Measurements from ENCODE around the gene FGD2. TPM values are rescaled to one million over a fixed set of nuclear protein-coding genes. Genes with fewer than 3 reads are reported as not detected.

The FGD2 gene
- total RNA-seq, 4 donors from 2014 or later: 14.9 to 25.8 (median 23.1) TPM

DNA sequence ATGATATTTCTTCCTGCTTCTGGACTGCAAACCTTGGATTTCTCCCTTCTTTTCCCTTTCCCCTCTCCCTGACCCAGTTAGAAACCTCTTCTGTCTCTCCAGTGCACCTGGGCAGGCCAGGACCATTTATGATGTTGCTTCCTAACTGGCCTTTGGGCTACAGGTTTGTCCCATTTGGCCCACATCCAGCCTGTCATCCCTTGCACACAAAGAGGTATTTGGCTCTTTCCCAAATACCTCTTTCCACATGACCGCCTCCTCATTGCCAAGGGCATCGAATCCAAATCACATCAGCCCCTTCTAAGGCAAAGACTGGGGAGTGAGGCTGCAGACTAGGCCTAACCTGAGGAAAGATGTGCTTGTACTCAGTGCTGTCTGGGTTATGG, 13.6 kb downstream of the FGD2 start:
- peaks cover 19 to 22% of the 10 kb centered on the region in 2 donors for H3K4me1 ChIP-seq
- WGBS, 2 donors: 30 to 41% methylated on average over 2 of the region's 2 CpGs
- H3K9me3 ChIP-seq: no peaks in the 10 kb centered on the region
- TF ChIP-seq, protein P1, sequence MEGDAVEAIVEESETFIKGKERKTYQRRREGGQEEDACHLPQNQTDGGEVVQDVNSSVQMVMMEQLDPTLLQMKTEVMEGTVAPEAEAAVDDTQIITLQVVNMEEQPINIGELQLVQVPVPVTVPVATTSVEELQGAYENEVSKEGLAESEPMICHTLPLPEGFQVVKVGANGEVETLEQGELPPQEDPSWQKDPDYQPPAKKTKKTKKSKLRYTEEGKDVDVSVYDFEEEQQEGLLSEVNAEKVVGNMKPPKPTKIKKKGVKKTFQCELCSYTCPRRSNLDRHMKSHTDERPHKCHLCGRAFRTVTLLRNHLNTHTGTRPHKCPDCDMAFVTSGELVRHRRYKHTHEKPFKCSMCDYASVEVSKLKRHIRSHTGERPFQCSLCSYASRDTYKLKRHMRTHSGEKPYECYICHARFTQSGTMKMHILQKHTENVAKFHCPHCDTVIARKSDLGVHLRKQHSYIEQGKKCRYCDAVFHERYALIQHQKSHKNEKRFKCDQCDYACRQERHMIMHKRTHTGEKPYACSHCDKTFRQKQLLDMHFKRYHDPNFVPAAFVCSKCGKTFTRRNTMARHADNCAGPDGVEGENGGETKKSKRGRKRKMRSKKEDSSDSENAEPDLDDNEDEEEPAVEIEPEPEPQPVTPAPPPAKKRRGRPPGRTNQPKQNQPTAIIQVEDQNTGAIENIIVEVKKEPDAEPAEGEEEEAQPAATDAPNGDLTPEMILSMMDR (IDR thresholded peaks at IDR 0.05): no peak
- peak in 1 of 2 donors; percentile 34 for TF ChIP-seq POLR2A (IDR thresholded peaks at IDR 0.05)
- peak overlapping the region; percentile 72 to 86 (median 83) for H3K27ac ChIP-seq
- DNase-seq: peak; percentile 86 to 87
- no peaks in the 10 kb centered on the region for H3K36me3 ChIP-seq
- intact Hi-C loops (cut with DNase I): loop anchor here (10.0 kb wide), 2 partner anchors 104 to 134 kb away; partner anchors contain the start of gene C6orf89
- H3K27me3 ChIP-seq: no peaks in the 10 kb centered on the region
- no peak overlapping the region for H3K4me3 ChIP-seq (replicated peaks in 1 of 3)

GRCh38 chr6:37020381-37020780, 14.9 kb downstream of the FGD2 start:
- WGBS, 2 donors: 76 to 81% methylated on average over 10 to 11 of the region's 12 CpGs
- intact Hi-C loops (cut with DNase I): loop anchor here (5.0 to 10.0 kb wide), 2 partner anchors 194 to 253 kb away; no protein-coding TSS in a partner anchor
- Histone ChIP-seq H3K36me3 (no peaks in the 10 kb centered on the region), H3K27ac (peak overlapping the region in 2 of 3 donors; percentile 17 to 72), H3K27me3 (no peaks in the 10 kb centered on the region), H3K9me3 (no peaks in the 10 kb centered on the region), H3K4me3 (replicated peaks in 1 of 3) (no peak overlapping the region), H3K4me1 (peaks cover 19 to 22% of the 10 kb centered on the region in 2 donors)
- DNase-seq: no peak
- TF ChIP-seq, protein P1 (IDR thresholded peaks at IDR 0.05): no peak
- TF ChIP-seq POLR2A (IDR thresholded peaks at IDR 0.05): no peak

- Histone ChIP-seq H3K9me3 (no peaks in the 10 kb centered on the region), H3K4me3 (replicated peaks in 1 of 3) (no peak overlapping the region), H3K4me1 (peaks cover 19 to 22% of the 10 kb centered on the region in 2 donors), H3K27ac (no peak overlapping the region), H3K27me3 (no peaks in the 10 kb centered on the region), H3K36me3 (no peaks in the 10 kb centered on the region)
- no peak for DNase-seq
- 95 to 97% methylated on average over 5 of the region's 5 CpGs for WGBS, 2 donors
- no peak for TF ChIP-seq POLR2A (IDR thresholded peaks at IDR 0.05)
- TF ChIP-seq, protein P1 (IDR thresholded peaks at IDR 0.05): no peak
- intact Hi-C loops (cut with DNase I): loop anchor here (5.0 to 10.0 kb wide), 2 partner anchors 194 to 254 kb away; no protein-coding TSS in a partner anchor
Observed at GRCh38 chr6:37020812-37021211, 15.4 kb downstream of the FGD2 start.

- intact Hi-C loops (cut with DNase I): loop anchor here (5.0 to 10.0 kb wide), 2 partner anchors 193 to 254 kb away; no protein-coding TSS in a partner anchor
- no peak for DNase-seq
Observed at GRCh38 chr6:37021356-37022129, 16.1 kb downstream of the FGD2 start.

More at GRCh38 chr6:37021356-37022129, 16.1 kb downstream of the FGD2 start:
- H3K4me3 ChIP-seq (replicated peaks in 1 of 3): no peak overlapping the region
- no peaks in the 10 kb centered on the region for H3K27me3 ChIP-seq
- H3K9me3 ChIP-seq: no peaks in the 10 kb centered on the region
- peaks cover 19 to 22% of the 10 kb centered on the region in 2 donors for H3K4me1 ChIP-seq
- H3K36me3 ChIP-seq: no peaks in the 10 kb centered on the region
- TF ChIP-seq, protein P1 (IDR thresholded peaks at IDR 0.05): no peak
- no peak for TF ChIP-seq POLR2A (IDR thresholded peaks at IDR 0.05)
- H3K27ac ChIP-seq: no peak overlapping the region
- 78 to 82% methylated on average over 14 of the region's 14 CpGs for WGBS, 2 donors
